ENCODE data around the gene MOGAT3.

Gene MOGAT3

GRCh38 chr7:101179713-101180112, 21.1 kb downstream of the MOGAT3 start:
- in situ Hi-C loops (cut with HindIII; ENCODE audit: low pct_ligation_motif_present, low pct_unique_long_range_greater_than_20kb, low sequenced_read_pairs) = no loop called here
- no peak for DNase-seq

- peak; percentile 25 for DNase-seq
- in situ Hi-C loops (cut with HindIII; ENCODE audit: low pct_ligation_motif_present, low pct_unique_long_range_greater_than_20kb, low sequenced_read_pairs) = no loop called here
These were observed 21.7 kb downstream of the MOGAT3 start for GRCh38 chr7:101179117-101179516.

GRCh38 chr7:101177644-101178043, 23.2 kb downstream of the MOGAT3 start:
- in situ Hi-C loops (cut with HindIII; ENCODE audit: low pct_ligation_motif_present, low pct_unique_long_range_greater_than_20kb, low sequenced_read_pairs) = no loop called here
- no peak for DNase-seq

- in situ Hi-C loops (cut with HindIII; ENCODE audit: low pct_ligation_motif_present, low pct_unique_long_range_greater_than_20kb, low sequenced_read_pairs) = no loop called here
These were observed 25.2 kb downstream of the MOGAT3 start for GRCh38 chr7:101175664-101176063.

GRCh38 chr7:101174322-101174854, 26.4 kb downstream of the MOGAT3 start:
- in situ Hi-C loops (cut with HindIII; ENCODE audit: low pct_ligation_motif_present, low pct_unique_long_range_greater_than_20kb, low sequenced_read_pairs) = no loop called here
- no peak for DNase-seq

More at GRCh38 chr7:101175664-101176063, 25.2 kb downstream of the MOGAT3 start:
- DNase-seq = no peak

- DNase-seq = peak; percentile 77
- in situ Hi-C loops (cut with HindIII; ENCODE audit: low pct_ligation_motif_present, low pct_unique_long_range_greater_than_20kb, low sequenced_read_pairs) = no loop called here
These were observed 27.0 kb downstream of the MOGAT3 start for GRCh38 chr7:101173752-101174244.

DNA sequence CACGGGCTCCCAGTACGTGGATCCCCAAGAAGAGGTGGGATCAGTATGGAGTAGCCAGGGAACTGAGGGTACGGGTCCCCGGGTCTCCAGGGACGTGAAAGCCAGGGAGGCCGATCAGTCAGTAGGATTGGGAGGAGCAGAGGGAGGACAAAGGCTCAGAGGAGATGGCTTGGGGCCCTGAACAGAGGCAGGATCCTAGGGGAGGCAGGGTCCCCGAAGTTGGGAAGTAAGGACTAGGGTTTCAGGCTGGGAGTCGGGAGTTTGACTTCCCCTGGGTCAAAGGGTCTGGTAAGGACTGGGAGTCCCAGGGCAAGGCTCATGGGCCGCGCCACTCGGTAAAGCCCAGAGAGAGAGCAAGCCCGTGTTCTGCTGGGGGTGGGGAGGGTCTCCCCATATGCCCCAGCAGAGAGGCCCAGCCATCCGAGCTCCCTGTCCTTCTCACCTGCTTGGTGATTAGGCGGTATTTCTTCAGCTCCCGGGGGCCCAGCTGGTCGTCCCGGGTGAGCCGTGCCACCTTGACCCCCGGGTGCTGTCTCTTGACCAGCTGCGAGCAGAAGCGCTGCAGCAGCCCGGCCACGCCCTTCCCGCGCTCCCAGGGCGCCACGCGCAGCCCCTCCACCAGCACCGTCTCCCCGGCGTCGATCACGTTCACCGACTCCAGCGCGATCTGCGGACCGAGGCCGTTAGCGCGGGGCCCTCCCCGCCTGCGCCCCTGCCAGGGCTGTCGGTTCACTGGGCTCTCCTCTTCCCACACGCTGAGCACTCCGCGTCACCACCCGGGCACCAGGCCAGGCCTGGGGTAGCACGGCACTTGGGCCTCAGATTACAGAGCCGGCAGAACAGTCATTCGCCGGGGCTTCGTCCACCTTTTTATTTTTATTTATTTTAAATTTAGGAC, 27.7 kb downstream of the MOGAT3 start:
- DNase-seq = peak; percentile 95
- in situ Hi-C loops (cut with HindIII; ENCODE audit: low pct_ligation_motif_present, low pct_unique_long_range_greater_than_20kb, low sequenced_read_pairs) = no loop called here

- in situ Hi-C loops (cut with HindIII; ENCODE audit: low pct_ligation_motif_present, low pct_unique_long_range_greater_than_20kb, low sequenced_read_pairs) = no loop called here
- peak; percentile 49 for DNase-seq
These were observed 28.6 kb downstream of the MOGAT3 start for GRCh38 chr7:101172005-101172853.

- peak; percentile 66 for DNase-seq
- in situ Hi-C loops (cut with HindIII; ENCODE audit: low pct_ligation_motif_present, low pct_unique_long_range_greater_than_20kb, low sequenced_read_pairs) = no loop called here
These were observed 29.4 kb downstream of the MOGAT3 start for GRCh38 chr7:101171442-101171837.

GRCh38 chr7:101170617-101171441, 30.0 kb downstream of the MOGAT3 start:
- DNase-seq = no peak
- in situ Hi-C loops (cut with HindIII; ENCODE audit: low pct_ligation_motif_present, low pct_unique_long_range_greater_than_20kb, low sequenced_read_pairs) = no loop called here

- in situ Hi-C loops (cut with HindIII; ENCODE audit: low pct_ligation_motif_present, low pct_unique_long_range_greater_than_20kb, low sequenced_read_pairs) = no loop called here
- DNase-seq = peak; percentile 82
These were observed 30.8 kb downstream of the MOGAT3 start for GRCh38 chr7:101169838-101170551.

DNA sequence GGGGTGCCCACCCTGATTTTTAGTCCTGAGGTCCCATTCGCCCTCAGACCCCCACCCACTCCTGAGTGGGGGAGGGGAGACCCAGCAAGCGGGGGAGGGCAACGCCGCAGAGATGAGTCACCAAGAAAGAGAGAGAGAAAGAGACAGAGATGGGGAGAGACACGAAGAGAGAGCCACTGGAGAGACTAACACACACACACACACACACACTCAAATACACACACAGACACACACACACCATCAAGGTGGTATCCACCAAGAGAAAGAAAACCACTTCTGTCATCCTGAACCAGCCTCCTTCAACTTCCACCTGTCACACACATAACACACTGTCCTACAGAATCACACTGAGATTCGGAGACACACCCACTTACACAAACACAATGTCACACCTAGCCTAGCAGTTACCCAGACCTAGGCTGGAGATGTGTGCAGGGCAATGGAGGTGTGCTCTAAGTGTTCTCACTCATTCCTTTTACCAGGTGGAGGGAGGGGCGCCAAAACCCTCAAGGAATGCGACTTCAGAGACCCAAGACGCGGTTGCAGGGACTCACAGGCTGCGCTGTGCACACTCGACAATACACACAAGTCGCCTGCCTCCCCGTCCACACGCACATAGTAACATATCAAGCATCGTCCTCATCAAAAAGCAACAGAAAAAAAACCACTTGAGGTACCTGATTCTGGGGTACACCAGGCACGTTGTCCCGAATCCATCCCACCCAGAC, 31.6 kb downstream of the MOGAT3 start:
- peak; percentile 50 for DNase-seq
- in situ Hi-C loops (cut with HindIII; ENCODE audit: low pct_ligation_motif_present, low pct_unique_long_range_greater_than_20kb, low sequenced_read_pairs) = no loop called here

DNA sequence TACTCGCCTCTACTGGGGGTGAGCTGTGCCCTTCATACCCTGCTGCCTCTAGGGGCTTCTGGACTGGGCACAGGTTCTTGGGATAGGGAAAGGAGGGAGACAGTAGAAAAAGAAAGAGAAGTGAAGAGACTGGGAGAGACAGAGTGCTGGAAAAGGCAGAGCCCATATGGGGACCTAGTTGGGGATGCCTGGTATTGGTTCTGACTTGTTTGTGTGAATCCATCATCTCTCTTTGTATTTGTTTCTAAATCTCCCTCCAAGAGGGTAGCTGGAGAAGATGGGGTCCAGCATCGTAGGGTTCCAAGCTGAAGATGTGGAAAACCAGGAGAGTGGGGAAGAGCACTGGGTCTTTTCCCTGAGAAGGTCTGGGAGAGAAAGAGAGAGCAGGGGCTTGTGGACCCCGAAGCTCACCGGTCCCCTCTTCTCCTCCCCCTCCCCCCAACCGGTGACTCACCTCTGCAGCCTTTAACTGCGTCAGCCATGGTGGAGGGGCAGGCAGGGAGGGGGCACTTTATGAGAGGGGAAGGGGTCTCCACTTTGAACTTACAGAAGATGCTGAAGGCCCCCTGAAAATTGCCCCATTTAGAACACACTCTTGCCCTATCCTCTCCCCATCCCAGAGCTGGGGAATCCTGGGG, 32.3 kb downstream of the MOGAT3 start:
- in situ Hi-C loops (cut with HindIII; ENCODE audit: low pct_ligation_motif_present, low pct_unique_long_range_greater_than_20kb, low sequenced_read_pairs) = no loop called here
- DNase-seq = no peak

DNA sequence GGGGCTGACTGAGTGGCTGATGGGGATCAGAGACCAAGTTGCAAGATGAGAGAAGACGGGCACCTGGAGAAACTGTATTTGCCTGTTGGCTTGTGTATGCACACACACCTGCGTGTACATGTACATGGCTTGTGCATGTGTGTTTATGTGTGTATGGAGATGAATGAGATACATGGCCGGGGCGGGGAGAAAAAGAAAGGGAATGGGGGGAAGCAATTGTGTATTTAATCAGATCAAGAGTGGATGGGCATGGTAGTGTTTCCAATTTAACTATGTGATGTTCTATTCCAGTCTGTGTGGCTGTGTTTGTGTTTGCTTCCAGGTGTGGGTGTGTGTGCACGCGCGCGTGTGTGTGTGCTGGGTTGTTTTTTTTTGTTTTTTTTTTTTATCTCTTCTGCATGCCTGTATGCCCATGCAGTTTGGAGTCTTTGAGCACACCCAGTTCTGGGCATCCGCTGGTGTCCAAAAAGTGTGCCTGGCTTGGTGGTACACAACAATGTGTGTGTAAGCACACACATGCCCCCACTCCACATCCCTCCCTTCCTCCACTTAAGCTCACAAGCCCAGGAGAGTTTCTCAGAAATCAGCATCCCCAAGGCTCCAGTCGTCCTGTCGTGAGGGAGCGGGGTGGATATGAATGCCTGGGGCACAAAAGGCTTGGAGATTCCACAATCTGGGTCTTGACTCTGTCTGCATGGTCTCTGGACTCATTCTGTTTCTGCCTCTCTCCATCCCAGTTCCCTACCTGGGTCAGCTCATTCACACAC, 33.0 kb downstream of the MOGAT3 start:
- peak; percentile 49 for DNase-seq
- in situ Hi-C loops (cut with HindIII; ENCODE audit: low pct_ligation_motif_present, low pct_unique_long_range_greater_than_20kb, low sequenced_read_pairs) = no loop called here

GRCh38 chr7:101166909-101167644, 33.8 kb downstream of the MOGAT3 start:
- in situ Hi-C loops (cut with HindIII; ENCODE audit: low pct_ligation_motif_present, low pct_unique_long_range_greater_than_20kb, low sequenced_read_pairs) = no loop called here
- peak; percentile 79 for DNase-seq

- no peak for DNase-seq
- in situ Hi-C loops (cut with HindIII; ENCODE audit: low pct_ligation_motif_present, low pct_unique_long_range_greater_than_20kb, low sequenced_read_pairs) = no loop called here
These were observed 34.3 kb downstream of the MOGAT3 start for GRCh38 chr7:101166648-101166908.
